H54 (cell line): ENCODE measurements around the gene ARMC7.
"Not testable (repeated sequence)": the region's sequence is repeated elsewhere in the genome, so short reads cannot be mapped to it uniquely, and the experiment has no call there.

Source experiments
- DNase-seq: peaks from one replicate; pipeline ENCODE4 v3.0.0; 2011; ENCODE audit warnings: low spot score, mixed read lengths; ENCODE audit not compliant: insufficient read length
- FAIRE-seq: peaks from 3 replicates; lab custom pipeline; 2011; peaks lifted over from hg19 to GRCh38; lab: Jason Lieb, UNC
- POLR2A ChIP-seq: IDR thresholded peaks from 2 replicates; pipeline ENCODE4 v1.6.1; 2011; ENCODE audit warnings: low read depth, mild to moderate bottlenecking, low read length

The ARMC7 gene

GRCh38 chr17:75135452-75135851, 25.7 kb downstream of the ARMC7 start:
- DNase-seq (no peak), FAIRE-seq (no peak)
- TF ChIP-seq POLR2A, result no peak

GRCh38 chr17:75135946-75136345, 26.2 kb downstream of the ARMC7 start:
- FAIRE-seq (no peak), DNase-seq (no peak)
- TF ChIP-seq POLR2A, result no peak

- FAIRE-seq, DNase-seq: not testable (repeated sequence)
These were observed 28.0 kb downstream of the ARMC7 start for GRCh38 chr17:75137762-75138161.

- no peak for FAIRE-seq
- no peak for TF ChIP-seq POLR2A
- no peak for DNase-seq
These were observed 28.8 kb downstream of the ARMC7 start for GRCh38 chr17:75138519-75138918.

GRCh38 chr17:75142236-75142971, 32.6 kb downstream of the ARMC7 start:
- TF ChIP-seq POLR2A, result no peak
- FAIRE-seq (no peak), DNase-seq (no peak)

GRCh38 chr17:75144816-75145512, 35.2 kb downstream of the ARMC7 start:
- DNase-seq (no peak), FAIRE-seq (no peak)
- TF ChIP-seq POLR2A, result no peak

- no peak for FAIRE-seq
- TF ChIP-seq POLR2A, result no peak
- no peak for DNase-seq
These were observed 36.8 kb downstream of the ARMC7 start for GRCh38 chr17:75146592-75146991.

GRCh38 chr17:75147878-75148546, 38.2 kb downstream of the ARMC7 start:
- TF ChIP-seq POLR2A, result no peak
- FAIRE-seq (no peak), DNase-seq (no peak)

GRCh38 chr17:75151930-75152329, 42.2 kb downstream of the ARMC7 start:
- FAIRE-seq (no peak), DNase-seq (no peak)
- no peak for TF ChIP-seq POLR2A

- FAIRE-seq, result no peak
- no peak for DNase-seq
- no peak for TF ChIP-seq POLR2A
These were observed 42.8 kb downstream of the ARMC7 start for GRCh38 chr17:75152523-75152921.

- FAIRE-seq (no peak), DNase-seq (no peak)
- TF ChIP-seq POLR2A, result no peak
These were observed 43.4 kb downstream of the ARMC7 start for GRCh38 chr17:75152922-75153779.

GRCh38 chr17:75153780-75154194, 44.0 kb downstream of the ARMC7 start:
- FAIRE-seq (no peak), DNase-seq (no peak)
- TF ChIP-seq POLR2A, result no peak

- peak; percentile 100 for TF ChIP-seq POLR2A
- DNase-seq, result peak; percentile 98
- peak; percentile 90 for FAIRE-seq
These were observed 44.7 kb downstream of the ARMC7 start, which contains the start of gene JPT1 for GRCh38 chr17:75154195-75155106. Gene JPT1, minus strand, starts transcription at chr17:75154512. Its CDS starts 115 bp downstream, at chr17:75154397.
